ENCODE data around the gene DOCK1.

DOCK1 gene

DNA sequence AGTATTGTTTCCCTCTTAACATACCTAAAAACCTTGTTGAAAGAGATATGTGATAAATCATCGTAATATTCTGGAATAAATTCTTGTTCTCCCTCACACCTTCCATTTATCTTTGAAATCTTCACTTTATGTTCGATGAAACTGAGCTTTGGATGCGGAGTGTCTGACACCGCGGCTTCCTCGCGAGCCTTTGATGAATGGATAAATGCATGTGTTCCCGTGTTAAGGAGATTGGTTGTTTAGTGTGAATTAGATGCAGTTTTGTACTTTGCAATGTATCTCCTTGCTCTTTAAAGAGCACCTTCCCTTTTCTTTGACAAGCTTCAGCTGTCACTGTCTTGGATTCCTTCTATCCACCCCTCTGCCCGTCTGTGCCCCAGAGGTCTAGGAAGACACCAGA, 138.1 kb downstream of the DOCK1 start:
- no peak for DNase-seq

- no peak for DNase-seq
Measured at GRCh38 chr10:127044186-127044585, 139.0 kb downstream of the DOCK1 start.

DNA sequence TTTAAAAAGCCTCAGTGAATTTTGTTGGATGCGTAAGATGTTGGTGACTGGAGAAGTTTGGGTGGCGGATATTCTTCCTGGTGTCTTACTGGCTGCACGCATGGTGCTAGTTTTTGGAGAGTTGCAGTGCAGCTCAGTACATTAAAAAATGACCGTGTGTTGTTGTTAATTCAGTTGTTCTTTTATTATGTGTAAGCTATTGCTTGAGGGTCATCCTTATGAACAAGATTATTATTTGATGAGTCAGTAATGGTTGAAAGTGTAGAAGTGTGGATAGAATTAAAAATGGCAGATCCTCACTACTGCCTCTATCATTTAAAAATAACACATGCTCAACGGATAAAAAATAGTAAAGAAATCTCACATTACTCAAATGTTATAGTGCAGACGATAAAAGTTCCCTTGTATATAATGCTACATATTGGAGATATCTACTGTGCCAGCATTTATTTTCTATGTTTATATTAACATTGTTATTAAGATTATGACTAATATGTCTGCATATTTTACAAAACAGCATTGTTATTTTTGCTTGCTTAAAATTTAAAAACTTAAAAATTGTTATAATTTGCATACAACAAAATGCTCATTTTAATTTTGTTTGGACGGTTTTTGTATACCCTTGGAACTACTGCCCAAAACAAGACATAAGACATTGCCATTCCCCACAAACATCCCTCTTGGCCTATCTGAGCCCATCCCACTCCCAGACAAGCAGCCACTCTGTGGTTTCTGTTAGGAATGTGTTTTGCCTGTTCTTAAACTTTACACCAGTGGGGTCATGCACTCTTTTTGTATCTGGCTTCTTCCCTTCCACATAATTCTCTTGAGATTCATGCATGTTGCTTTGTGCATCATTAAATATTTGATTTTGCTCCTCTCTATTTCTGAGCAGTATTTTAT, 142.0 kb downstream of the DOCK1 start:
- DNase-seq = no peak

GRCh38 chr10:127047878-127048238, 142.6 kb downstream of the DOCK1 start:
- DNase-seq = no peak

- DNase-seq = no peak
Measured at GRCh38 chr10:127048630-127049029, 143.4 kb downstream of the DOCK1 start.

DNA sequence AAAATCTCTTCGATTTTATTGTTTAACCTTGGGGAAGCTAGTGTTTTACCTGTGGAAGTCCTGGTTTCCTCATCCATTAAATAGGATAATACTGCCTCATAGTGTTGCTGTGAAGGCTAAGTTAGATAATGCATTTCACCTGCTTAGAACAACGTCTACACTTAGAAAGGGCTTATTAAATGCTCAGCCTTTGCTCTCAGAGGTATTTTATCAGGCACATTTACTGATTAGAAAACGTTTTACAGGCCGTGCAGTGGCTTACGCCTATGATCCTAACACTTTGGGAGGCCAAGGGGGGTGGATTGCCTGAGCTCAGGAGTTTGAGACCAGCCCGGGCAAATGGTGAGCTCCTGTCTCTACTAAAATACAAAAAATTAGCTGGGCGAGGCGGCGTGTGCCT, 146.8 kb downstream of the DOCK1 start:
- DNase-seq = no peak

- DNase-seq = no peak
Measured at GRCh38 chr10:127055263-127055662, 150.0 kb downstream of the DOCK1 start.

DNA sequence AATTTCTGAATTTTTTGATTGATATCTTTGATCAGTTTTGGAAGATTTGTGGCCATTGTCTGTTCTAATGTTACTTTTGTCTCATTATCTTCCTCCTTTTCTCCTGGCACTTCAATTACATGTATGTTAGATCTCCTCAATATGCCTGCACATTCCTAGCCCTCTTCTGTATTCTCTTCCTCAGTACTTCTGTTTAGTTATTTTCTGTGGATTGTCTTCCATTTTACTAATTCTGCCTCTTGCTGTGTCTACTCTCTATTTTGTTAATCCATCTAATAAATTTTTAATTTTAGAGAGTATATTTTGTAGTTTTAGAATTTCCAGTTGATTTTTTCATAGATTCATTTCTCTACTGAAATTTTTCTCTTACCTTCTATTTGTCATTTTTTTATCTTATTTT, 154.1 kb downstream of the DOCK1 start:
- no peak for DNase-seq

DNA sequence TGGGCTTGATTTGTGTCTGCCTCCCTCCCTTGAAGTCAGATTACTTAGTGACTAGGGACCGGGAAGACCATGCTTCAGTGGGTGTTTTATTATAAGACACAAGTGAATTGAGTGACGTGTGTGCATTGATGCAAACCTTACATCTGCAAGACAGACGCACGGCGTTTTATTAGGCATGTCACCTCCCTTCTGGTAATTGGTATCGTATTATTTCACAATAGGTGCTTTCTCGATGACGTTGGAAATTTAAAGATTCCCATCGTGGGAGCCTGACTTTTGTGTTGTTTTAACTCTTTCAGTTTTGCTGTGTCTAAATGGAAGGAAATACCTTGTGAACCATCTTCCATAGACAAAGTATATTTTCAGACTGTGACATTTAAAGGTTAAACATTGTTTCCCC, 158.5 kb downstream of the DOCK1 start:
- DNase-seq = no peak

- DNase-seq = no peak
Measured at GRCh38 chr10:127064474-127064873, 159.2 kb downstream of the DOCK1 start.

- DNase-seq = no peak
Measured at GRCh38 chr10:127067542-127068194, 162.4 kb downstream of the DOCK1 start.

GRCh38 chr10:127068485-127068884, 163.3 kb downstream of the DOCK1 start:
- no peak for DNase-seq

- no peak for DNase-seq
Measured at GRCh38 chr10:127069436-127069835, 164.2 kb downstream of the DOCK1 start.

DNA sequence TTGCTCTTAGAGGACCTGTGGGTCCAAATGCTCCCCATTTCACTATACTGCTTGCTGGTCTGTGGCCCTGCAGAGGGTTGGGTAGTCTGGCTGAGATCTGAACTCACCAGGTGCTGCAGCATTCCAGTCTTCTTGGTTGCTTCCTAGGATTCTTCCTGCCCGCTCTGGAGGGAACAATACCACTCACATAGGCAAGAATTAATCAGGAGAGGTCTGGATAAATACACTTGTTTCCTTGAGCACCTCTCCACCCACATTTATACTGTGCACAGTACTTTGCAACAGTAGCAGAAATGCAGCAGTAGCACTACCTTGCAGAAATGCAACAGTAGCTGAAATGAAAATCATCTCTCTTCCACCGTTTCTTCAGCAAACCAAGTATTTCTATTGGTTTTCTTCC, 165.9 kb downstream of the DOCK1 start:
- no peak for DNase-seq

- DNase-seq = no peak
Measured at GRCh38 chr10:127073666-127074065, 168.4 kb downstream of the DOCK1 start.

DNA sequence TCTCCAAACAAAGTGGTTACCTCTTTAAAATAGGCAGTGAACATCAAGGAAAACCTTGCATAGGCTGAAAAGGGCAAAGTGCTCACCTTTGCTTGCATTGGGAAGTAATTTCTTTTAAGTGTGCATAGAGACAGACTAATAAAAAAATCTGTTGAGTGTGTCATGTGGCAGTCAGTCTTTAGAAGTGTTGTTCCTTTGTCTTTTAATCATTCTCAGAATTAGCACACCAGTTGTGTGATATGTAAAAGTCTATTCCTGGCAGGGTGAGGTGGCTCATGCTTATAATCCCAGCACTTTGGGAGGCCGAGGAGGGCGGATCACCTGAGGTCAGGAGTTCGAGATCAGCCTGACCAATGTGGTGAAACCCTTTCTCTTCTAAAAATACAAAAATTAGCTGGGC, 174.2 kb downstream of the DOCK1 start:
- DNase-seq = no peak

- no peak for DNase-seq
Measured at GRCh38 chr10:127080317-127080716, 175.1 kb downstream of the DOCK1 start.

DNA sequence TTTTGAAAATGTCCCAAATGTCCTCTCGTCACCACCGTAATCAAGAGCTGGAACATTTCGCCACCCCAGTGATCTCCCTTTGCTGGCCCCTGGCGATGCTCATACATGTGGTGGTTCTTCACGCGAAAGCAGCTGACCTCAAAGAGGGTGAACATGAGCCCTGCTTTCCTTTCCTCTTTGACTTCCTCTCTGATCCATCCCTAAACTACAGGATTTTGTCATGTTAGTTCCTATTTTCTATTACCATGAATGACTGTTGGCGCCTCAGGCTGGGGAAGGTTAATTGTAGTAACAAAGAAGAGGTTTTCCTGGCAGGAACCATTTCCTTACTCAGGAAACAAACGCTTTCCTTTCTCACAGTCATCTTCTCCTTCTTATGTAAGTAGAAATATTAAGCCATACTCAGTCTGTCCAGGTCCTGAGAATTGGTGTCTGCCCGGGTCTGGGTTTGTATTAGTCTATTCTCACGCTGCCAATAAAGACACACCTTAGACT, 176.7 kb downstream of the DOCK1 start:
- DNase-seq = no peak

DNA sequence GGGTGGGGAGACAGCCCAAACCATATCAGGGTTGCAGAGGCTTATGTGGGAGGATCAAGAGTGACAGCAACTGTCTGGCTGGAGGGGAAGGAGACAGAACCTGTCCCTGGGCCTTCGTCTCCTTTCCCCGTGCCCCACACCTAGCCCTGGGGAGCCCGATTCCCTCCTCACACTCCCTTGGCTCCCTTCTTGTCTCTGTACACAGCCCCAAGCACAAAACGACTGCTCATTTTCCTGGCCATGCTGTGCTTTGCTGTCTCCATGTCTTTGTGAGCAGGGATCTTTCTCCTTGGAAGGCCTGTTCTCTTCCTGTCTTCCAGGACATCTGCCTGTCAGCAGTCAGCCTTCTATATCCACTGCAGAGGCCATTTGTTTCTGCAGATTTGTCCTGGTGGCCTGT, 177.4 kb downstream of the DOCK1 start:
- DNase-seq = no peak

- no peak for DNase-seq
Measured at GRCh38 chr10:127085957-127086356, 180.7 kb downstream of the DOCK1 start.

DNA sequence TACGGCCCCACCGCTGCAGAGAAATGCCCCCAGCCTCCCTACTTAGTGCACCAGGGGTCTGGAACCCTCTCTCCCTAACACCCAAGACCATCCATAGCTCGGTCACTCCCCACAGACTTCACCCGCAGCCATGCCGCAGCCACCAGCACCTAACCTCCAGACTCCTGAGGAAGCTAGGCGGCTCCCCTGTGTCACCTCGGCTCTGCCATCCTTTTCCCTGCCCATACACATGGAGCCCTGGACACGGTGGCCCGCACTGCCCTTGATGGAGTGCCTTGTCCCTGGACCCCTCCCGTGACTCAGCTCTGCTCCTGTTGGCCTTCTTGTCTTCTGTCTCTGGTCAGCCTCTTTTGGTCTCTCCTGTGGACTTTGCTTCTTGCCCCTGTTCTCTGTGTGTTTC, 183.7 kb downstream of the DOCK1 start:
- no peak for DNase-seq

DNA sequence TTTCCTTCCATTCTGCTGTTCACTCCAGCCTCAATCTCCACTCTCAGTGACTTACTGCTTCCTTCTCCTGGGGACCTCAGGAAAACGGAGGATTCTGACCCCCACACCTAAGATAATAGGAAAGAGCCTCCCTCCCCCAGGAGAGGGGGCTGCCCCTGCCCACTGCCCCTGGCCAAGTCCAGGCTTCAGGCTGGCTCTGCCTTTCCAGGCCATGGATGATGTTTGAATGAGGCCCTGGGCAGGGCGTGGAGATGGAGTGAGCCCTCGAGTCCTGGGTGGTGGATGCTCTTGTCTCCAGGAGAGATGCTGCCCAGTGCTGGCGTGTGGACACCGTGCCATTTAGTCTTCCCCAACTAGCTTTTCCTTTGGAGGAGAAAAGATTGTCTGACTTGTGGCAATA, 184.2 kb downstream of the DOCK1 start:
- no peak for DNase-seq

DNA sequence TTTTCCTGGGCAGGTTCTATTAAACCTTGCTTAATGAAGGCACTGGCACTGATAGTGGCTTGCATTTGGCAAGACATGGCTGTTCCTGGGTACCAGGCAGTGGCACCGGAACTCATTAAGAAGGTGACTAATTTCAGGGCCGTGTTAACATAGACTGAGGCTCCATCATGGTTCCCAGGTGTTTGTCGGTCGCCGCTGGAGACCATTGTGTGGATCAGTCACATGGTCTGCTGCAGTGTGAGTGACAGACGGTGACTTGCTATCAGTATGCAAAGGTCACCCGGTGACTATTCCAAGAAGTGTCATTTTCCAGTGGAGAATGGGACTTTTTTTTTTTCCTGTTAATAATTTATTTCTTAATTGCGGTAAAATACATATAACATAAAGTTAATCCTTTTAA, 184.9 kb downstream of the DOCK1 start:
- no peak for DNase-seq

GRCh38 chr10:127091354-127091753, 186.1 kb downstream of the DOCK1 start:
- no peak for DNase-seq
